Activated T-cell treated with anti-CD3 and anti-CD28 coated beads for 1 hour (primary cell): ENCODE measurements around the gene IL17REL.
A peak's percentile ranks its signal among the peaks of the same experiment; 100 is the strongest.
"Not testable (repeated sequence)": the region's sequence is repeated elsewhere in the genome, so short reads cannot be mapped to it uniquely, and the experiment has no call there.

Experiments
- DNase-seq: peaks from one replicate; pipeline ENCODE4 v3.0.0-alpha.2; 2020; ENCODE audit warnings: low read depth

IL17REL gene

DNA sequence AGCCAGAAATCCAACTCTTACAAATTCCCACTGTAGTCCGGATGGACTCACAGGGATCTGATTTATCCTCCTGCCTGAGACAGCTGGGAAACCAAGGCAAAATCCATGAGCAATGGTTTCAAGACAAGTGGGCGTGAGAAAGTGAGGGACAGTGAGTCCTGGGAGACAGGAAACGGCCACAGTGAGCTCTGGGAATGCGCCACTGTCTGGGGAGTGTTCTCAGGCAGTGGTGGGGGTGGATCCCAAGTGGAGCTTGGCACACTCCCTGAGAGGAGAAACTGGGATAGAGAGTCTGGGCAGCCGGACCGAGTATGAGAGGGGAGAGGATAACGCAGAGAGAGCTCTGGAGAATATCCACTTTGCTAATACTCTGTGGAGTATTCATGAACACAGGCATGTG lies 9.8 kb downstream of the IL17REL start:
- no peak for DNase-seq

DNA sequence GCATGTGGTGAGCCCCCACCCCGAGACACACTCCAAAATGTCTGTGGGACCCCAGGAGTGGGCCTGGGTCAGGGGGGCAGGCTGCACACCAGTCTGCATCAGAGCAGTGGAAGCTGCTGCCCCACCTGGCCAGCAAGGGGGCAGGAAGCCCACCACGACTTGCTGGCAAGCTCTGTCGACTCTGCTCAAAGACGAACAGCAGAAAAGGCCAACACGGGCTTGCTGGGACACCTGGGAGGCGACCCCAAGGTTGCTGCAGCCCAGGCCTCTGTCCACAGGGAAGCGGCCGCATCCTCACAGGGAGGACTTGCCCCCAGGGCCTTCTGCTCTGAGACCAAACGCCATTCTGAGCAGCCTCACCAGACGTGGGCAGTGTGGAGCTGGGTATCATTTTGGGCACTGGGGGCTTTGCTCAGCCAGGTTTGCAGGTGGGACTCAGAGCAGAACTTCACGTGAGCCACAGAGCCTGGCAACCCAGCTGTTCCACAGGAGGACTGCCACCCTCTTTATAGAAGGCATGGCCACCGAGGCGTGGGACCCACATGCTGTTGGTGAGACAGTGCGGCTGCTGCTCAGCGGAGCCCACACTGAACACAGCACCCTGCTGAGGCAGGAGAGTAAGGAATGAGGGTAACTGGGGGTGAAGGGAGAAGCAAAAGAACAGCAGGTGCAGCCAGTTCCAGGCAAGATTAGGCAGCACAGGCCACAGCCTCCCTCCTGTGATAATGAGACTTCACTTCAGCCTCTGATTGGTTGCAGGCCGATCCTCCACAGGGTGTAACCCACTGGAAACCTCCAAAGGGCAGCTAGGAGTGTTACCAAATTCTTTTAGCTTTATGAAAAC lies 11.0 kb downstream of the IL17REL start:
- no peak for DNase-seq

DNA sequence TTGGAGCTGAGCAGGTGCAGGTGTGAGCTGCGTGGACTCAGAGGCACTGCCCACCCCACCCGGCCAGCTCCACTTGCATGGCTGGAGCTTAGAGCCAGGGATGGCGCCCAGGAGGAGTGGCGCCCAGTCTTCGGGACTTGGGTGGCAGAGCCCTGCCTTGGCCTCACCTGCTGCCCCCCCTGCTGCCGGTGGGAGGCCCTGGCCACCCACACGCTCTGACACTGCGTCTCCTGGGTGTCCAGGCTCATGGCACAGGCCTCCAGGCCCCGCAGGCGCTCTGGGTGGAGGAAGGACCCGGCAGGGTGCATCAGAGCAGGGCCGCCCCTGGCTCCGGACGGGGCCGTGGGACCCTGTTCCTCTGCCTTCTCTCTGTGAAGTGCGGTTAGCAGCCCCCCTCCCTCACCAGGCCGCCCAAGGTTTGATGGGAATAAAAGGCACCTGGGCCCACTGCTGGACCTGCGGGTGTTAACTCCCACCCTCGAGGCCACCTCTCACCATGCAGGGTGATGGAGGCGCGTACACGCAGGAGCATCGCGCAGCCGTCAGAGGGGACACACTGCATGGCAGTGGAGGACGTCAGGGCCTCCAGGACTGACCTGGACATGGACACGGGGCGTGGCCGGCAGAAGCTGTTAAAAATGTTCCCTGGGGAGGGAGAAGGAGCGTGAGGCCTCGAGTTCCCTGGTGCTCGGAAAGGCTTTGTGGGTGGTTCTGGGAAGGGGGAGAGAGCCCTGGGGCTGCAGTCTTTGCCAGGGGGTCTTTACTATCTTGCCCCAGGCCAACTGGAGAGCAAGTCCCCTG lies 11.8 kb downstream of the IL17REL start:
- DNase-seq, result no peak

DNA sequence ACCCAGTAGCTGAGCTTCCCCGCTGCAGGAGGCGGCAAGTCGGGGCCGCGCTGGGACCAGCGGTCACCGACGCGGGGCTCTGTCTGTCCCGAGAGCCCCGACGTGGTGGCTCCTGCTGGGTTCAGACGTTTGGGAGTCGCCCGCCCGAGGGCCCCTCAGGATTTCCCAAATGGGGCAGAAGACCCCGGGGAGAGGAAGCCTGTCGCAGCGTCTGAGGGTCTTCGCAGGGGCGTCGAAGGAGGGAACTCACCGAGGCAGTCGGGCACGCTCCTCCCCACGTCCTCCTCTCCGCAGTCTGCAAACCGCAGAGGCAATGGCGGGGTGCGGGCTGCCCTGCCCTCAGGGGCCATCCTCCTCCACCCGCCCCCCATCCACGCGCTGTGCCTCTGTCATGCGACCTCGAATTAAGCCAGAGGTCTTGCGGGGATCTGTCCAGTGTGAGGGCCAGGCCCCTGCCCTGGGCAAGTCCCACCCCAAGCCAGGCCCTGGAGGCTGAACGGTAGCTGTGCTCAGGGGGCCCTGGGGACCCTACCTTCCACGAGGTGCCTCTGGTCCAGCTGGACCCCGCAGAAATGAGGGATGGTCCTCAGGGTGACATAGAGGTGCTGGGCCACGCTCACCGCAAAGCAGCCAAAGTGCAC lies 12.5 kb downstream of the IL17REL start:
- DNase-seq, result no peak

DNA sequence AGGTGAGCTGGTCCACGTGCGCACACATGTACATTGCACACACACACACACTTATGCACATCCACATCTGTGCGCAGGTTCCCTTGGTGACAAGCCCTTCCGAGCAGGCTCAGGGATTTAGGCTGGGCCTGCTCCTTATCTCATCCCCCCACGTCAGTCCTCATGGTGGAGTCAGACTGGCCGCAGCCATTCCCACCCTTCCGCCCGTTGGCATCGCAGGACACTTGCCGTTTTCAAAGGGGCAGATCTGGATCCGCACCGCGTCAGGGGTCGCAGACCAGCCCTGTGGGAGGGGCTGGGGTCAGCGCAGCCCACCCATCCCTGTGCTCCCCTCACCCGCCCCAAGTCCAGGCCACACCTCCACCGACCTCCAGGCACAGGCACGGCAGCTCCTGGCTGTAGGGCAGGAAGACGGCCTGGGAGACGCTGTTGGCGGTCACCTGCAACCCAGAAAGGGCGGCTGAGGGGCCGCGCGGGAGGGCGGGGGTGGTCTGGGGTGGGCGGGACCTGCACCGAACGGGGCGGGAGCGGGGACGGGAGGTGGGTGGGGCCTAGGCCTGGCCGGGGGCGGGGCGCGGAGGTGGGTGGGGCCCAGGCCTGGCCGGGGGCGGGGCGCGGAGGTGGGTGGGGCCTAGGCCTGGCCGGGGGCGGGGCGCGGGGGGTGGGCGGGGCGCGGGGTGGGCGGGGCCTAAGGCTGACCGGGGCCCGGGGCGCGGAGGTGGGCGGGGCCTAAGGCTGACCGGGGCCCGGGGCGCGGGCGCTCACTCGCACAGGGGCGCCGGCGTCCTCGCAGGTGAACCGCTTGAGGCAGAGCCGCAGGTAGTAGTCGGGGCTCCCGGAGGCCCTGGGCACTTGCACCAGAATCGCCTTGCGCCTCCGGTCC lies 13.3 kb downstream of the IL17REL start:
- no peak for DNase-seq

DNA sequence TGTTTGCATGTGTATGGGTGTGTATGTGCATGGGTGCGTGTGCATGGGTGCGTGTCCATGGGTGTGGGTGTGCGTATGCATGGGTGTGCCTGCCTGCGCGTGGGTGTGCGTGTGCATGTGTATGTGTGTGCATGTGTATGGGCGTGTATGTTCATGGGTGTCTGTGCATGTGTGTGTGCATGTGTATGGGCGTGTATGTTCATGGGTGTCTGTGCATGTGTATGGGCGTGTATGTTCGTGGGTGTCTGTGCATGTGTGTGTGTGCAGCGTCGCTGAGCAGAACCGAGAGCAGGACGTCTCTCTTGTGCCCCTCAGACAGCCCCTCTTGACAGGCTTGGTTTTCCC lies 13.9 kb downstream of the IL17REL start:
- no peak for DNase-seq

DNA sequence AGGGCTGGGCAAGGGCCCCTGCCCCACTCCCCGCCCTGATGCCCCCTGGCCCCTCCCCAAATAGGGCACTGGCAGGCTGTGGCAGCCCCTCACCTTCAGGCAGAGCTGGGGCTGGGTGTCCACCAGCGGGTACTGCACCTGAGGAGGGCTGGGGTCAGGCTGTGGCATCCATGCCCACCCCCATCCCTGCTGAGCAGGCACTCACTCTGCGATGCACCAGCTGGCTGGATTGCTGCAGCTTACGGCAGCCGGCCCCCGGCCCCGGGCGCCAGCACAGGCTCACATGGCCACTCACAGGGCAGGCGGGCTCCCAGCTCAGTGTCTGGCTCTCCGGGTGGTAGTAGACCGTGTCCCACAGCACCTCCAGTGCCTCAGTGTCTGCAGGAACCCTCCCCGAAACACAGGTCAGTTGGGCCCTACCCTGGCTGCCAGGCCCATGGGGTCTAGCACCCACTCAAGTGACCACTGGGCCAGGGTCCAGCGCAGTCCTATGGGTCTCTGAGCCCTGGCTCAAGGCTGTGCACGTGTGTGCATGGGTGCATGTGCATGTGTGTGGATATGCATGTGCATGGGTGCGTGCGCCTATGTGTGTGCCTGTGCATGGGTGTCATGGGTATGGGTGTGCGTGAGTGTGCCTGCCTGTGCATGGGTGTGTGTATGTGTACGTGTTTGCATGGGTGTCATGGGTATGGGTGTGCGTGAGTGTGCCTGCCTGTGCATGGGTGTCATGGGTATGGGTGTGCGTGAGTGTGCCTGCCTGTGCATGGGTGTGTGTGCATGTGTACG lies 14.4 kb downstream of the IL17REL start:
- DNase-seq, result no peak

DNA sequence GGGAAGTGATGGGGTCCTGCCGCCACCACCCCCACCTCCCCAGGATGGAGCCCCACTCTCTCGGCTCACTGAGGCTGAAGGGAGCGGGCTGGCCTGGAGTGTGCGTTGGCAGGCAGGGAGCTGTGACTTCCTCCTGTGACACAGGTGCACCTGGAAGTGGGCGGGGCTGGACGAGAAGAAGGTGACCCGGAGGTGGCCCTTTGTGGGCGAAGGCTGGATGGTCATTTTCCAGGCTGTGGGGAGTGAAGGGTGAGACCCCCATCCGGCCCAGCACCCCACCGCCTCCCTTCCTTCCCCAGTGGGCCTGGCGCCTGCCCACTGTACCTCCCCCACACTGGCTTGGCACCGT lies 15.3 kb downstream of the IL17REL start:
- DNase-seq, result no peak

DNA sequence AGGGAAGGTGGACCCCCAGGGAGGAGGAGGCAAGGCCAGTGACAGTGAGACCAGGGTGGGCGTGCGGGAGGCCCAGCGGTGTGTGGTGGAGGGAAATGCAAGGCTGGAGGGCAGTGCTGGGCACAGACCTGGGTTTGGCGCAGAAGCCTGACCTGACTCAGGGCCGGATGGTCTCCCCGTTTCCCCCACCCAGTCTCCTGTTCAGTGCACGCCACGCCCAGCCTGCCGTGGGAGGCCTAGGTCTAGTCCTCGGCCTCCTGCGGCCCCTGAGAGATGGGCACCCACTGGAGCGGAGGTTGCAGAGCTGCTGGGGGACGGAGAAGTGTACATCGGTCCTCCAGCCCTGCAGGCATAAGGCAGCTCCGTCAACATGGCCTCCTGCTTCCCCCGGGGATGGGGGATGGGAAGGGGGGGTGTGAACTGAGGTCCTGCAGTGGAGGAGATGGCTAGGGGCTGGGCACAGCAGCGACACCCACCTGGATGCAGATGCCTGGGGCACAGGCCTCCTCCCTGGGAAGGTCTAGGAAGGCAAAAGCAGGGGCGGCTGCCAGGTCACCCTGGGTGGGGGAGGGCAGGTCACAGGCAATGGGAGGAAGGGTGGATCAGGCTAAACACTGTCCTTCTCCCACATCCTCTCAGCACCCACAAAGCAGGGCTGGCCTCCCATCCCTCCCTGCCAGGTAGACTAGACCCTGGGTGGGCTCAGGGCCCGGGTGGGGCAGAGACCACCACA lies 15.9 kb downstream of the IL17REL start:
- DNase-seq, result no peak

DNA sequence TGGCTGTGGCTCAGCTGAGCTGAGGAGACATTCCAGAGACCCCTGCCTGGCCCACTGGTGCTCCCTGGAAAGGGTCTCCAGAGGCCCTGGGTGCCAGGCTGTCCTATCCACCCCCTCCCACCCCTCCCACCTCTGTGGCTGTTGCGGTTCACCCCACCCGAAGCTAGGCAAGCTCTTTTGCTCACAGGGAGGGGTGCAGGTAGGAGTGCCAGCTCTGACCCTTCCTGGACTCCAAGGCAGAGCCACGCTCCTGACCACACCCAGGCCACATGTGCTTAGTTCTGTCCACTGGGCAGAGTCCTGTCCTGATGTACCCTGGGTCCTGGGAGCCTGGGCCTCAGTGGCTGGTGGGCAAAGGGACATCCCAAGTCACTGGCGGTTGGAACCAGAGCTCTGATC lies 16.4 kb downstream of the IL17REL start:
- no peak for DNase-seq

DNA sequence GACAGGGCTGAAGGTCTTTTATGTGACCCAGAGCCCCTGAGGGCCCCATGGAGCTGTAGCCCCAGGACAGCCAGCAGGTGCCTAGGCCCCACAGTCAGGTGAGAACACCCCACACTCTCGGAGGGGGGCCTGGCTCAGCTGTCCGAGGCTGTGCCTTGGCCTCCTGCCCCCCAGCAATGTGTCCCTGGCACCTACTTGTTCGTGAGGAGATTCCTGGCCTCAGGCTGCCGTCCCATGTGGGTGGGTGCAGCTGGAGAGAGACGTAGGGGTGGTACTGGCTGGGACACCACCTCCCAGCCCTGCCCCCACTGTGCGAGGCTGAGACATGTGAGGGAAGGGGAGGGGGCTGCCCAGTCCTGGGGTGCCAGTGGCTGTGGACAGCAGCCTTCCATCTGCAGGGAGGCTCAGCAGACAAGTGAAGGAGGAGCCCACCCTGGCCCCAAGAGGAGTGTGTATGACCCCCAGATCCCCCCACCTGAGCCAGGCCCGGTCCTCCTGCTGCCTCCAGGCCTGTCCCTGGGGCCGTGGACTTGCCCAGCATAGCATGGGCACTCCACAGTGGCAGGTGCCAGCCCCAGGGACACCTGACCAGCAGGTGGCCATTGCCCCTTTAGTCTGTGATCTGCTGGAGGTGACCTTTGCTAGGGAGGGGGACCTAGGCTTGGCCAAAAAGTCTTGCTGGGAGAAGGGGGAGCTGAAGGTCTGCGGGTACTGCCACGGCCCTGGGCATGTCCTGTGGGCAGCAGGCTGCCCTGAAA lies 17.0 kb downstream of the IL17REL start:
- no peak for DNase-seq

DNA sequence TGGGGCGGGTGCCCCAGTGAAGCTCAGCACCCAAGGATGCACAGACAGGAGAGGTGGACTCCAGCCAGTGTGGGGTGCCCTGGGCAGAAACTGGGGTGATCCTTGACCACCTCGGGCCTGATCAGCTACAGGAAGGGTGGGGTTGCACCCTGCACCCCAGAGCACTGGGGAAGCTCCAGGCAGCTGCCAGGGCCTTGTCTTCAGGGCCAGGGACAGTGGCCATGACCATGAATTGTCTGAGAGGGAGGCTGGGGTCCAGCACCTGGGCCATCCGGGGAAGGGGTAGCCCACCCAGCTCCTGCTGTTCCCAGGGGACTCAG lies 17.6 kb downstream of the IL17REL start:
- DNase-seq, result no peak

DNA sequence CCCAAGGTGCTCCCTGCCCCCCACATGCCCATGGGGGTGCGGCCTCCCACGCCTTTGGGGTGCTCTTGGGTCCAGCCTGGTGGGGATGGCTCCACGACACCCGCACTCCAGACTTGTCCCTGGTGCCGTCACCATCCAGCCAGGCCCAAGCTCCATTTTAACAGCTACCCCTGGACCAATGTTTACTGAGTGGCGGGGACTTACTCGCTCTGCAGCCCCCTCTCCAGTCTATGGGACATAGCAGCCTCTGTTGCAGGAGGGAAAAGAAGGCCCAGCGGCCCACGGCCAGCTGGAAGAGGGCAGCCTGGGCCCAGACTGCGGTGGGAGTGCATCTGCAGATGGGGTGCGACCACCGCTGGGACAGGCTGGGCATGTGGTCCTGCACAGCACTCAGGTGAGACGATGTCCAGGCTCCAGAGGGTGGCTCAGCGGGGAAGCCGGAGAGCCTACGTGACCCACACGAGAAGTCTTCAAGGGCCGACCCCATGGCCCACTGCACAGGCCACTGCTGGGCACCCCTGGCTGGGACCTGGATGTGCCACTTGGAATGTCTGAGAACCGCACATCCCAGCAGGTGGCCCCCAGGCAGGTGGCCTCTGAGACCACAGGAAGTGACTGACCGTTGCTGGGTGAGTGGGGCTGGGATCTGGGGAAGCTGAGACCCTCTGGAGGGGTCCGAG lies 18.1 kb downstream of the IL17REL start:
- no peak for DNase-seq

DNA sequence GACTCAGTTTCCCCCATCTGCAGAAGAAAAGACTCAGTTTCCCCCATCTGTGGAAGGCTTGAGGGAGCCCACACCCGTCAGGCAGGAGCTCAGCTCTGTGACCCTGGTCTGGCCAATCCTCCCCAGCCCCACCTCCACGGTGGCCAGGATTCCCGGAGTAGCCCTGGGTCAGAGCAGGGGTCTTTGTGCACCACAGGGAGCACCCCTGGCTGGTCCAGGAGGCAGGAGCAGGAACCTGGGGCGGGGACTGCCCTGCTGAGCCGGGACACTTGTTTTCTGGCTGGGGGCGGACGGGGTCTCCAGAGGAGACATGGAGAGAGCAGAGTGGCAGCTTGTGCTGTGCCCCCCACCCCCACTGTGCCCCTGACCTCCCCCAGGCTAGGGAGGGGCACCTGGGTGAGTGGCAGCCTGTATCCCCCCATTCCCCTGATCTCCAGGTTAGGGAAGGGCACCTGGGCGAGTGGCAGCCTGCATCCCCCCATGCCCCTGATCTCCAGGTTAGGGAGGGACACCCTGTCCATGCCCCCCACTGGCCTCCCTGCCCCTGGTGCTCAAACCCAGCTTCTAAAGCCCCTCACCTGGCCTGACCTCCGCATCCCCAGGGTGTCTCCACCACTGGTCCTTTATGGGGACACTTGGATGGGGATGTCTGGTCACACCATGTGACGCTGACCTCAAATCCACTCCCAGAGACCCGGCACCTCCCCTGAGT lies 18.8 kb downstream of the IL17REL start:
- DNase-seq, result no peak

DNA sequence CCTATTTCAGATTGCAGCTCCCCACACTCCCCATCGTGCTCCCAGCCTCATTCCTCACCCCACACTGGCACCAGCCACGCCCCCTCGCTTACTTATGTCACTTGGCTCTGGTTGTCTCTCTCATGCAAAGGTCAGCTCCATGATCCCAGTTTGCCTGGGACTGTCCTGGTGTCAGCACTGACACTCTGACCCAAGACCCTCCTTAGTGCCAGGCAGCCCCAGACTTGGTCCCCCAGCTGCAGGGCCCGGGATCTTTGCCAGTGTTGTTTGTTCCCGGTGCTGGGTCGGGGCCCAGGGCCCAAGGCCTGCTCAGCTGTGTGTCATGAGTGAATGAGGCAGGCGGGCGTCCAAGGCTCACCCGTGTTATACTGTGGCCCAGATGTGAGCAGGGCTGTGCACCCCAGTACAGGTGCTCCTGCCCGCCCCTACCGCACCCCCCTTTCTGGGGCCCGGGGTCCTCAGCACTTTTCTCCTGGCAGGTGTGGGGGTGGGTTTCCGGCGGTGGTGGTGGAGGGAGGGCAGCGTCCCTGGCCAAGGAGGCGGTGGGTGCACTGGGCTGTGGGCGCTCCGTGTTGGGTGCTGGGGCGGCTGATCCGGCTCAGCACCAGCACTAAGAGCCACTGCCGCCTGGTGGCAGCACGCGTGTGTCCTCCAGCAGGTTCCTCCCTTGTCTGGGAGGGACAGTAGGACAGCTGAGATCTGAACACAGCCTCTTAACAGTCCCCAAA lies 19.5 kb downstream of the IL17REL start:
- peak; percentile 59 for DNase-seq

DNA sequence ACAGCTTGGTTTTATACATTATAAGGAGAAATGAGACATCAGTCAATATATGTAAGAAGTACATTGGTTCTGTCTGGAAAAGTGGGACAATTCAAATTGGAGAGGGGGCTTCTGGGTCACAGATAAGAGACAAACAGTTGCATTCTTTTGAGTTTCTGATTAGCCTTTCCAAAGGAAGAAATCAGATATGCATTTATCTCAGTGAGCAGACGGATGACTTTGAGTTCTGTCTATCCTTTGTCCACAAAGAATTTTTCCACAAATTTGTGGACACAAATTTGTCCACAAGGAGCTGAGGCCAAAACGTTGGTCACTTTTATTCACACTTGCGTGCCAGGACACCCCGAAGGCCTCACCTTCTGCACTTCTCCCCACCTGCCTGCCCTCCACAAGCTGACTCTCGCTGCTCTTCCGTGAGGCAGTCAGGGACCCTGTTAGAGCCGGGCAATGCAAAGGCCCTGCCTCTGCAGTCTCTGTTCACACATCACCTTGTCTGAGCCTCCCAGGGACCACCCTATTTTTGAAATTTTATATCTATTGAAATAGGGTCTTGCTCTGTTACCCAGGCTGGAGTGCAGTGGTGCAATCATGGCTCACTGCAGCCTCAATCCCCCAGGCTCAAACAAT lies 20.5 kb downstream of the IL17REL start:
- no peak for DNase-seq

DNA sequence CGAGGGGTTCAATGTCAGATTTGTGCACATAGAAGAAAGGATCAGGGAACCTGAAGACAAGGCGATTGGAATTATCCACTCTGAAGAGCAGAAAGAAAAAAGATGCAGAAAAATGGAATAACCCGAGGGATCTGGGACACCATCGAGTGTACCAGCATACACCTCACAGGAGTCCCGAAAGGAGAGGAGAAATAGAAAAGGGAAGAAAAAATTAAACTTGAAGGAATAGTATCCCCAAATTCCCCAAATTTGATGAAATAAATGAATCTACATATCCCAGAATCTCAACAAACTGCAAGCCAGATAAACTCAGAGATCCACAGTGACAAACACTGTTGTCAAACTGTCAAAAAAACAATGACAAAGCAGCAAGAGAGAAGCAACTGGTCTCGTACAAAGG lies 21.4 kb downstream of the IL17REL start:
- DNase-seq, result no peak

DNA sequence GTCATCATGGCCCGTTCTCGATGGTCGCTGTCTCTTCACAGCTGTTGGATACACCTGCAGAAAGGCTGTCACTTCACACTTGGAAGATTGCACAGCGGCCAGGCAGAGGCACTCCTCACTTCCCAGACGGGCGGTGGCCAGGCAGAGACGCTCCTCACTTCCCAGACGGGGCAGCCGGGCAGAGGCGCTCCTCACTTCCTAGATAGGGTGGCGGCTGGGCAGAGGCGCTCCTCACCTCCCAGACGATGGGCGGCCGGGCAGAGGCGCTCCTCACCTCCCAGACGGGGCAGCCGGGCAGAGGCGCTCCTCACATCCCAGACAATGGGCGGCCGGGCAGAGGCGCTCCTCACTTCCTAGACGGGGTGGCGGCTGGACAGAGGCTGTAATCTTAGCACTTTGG lies 22.7 kb downstream of the IL17REL start:
- DNase-seq, result not testable (repeated sequence)
